GM23338 (cell line): ENCODE measurements around the gene MAP3K21. TPM values are rescaled to one million over a fixed set of nuclear protein-coding genes. Genes with fewer than 3 reads are reported as not detected.

Source experiments
- ATAC-seq: fragments of 200-7000 bp; cut with Tn5 transposase; 3 replicates; pipeline ENCODE4 v1.9.1; 2020
- DNase-seq: peaks from one replicate; pipeline ENCODE4 v3.0.0-alpha.2; 2015; ENCODE audit warnings: low spot score
- H2AFZ ChIP-seq: fragments of 200-600 bp; sonication (generic); 2 replicates; pipeline ENCODE4 v1.8.0; 2016; ENCODE audit warnings: antibody characterized with exemption, mild to moderate bottlenecking, moderate library complexity
- H3F3A ChIP-seq: fragments of 200-600 bp; sonication (generic); replicated peaks from 2 replicates; pipeline ENCODE4 v1.8.0; 2017; ENCODE audit warnings: antibody characterized with exemption, mixed run types, low read depth
- H3K27ac ChIP-seq: fragments of 200-600 bp; sonication (generic); 2 replicates; pipeline ENCODE4 v1.6.1; 2016; ENCODE audit warnings: low read depth
- H3K27me3 ChIP-seq: fragments of 200-600 bp; sonication (generic); 2 replicates; pipeline ENCODE4 v1.8.0; 2016; ENCODE audit warnings: mild to moderate bottlenecking, mixed run types, moderate library complexity; ENCODE audit not compliant: insufficient read depth
- H3K36me3 ChIP-seq: fragments of 200-600 bp; sonication (generic); 2 replicates; pipeline ENCODE4 v1.8.0; 2016; ENCODE audit warnings: mild to moderate bottlenecking; ENCODE audit not compliant: insufficient read depth
- H3K4me1 ChIP-seq: fragments of 200-600 bp; sonication (generic); 2 replicates; pipeline ENCODE4 v1.8.0; 2016; ENCODE audit warnings: mild to moderate bottlenecking, moderate library complexity; ENCODE audit not compliant: insufficient read depth
- H3K4me2 ChIP-seq: fragments of 200-600 bp; sonication (generic); 2 replicates; pipeline ENCODE4 v1.7.1; 2017; ENCODE audit warnings: mixed run types
- H3K4me3 ChIP-seq: fragments of 200-600 bp; sonication (generic); 2 replicates; pipeline ENCODE4 v1.6.1; 2016; ENCODE audit warnings: mixed run types
- H3K79me2 ChIP-seq: fragments of 200-600 bp; sonication (generic); replicated peaks from 2 replicates; pipeline ENCODE4 v1.8.0; 2017; ENCODE audit warnings: mild to moderate bottlenecking; ENCODE audit not compliant: insufficient read depth
- H3K9me2 ChIP-seq: fragments of 200-600 bp; sonication (generic); 2 replicates; pipeline ENCODE4 v1.8.0; 2017; ENCODE audit not compliant: insufficient read depth
- H4K20me1 ChIP-seq: fragments of 200-600 bp; sonication (generic); replicated peaks from 2 replicates; pipeline ENCODE4 v1.8.0; 2017; ENCODE audit warnings: mild to moderate bottlenecking; ENCODE audit not compliant: insufficient read depth
- H3K27ac Mint-ChIP-seq: 2 replicates; pipeline ENCODE4 v1.8.0; 2020; ENCODE audit warnings: inconsistent platforms, mild to moderate bottlenecking, moderate library complexity, mixed read lengths
- H3K27me3 Mint-ChIP-seq: 3 replicates; pipeline ENCODE4 v1.8.0; 2022; ENCODE audit warnings: low read depth, mild to moderate bottlenecking, moderate library complexity, mixed read lengths, inconsistent platforms; ENCODE audit not compliant: insufficient read depth, poor library complexity
- H3K36me3 Mint-ChIP-seq: 3 replicates; pipeline ENCODE4 v1.8.0; 2021; ENCODE audit warnings: low read depth, mild to moderate bottlenecking, inconsistent platforms, moderate library complexity, mixed read lengths
- H3K4me1 Mint-ChIP-seq: 3 replicates; pipeline ENCODE4 v1.8.0; 2020; ENCODE audit warnings: mild to moderate bottlenecking, inconsistent platforms, mixed read lengths
- H3K4me3 Mint-ChIP-seq: 3 replicates; pipeline ENCODE4 v1.8.0; 2021; ENCODE audit warnings: moderate library complexity, mild to moderate bottlenecking, inconsistent platforms, mixed read lengths
- H3K9me3 Mint-ChIP-seq: 3 replicates; pipeline ENCODE4 v1.8.0; 2020; ENCODE audit warnings: moderate library complexity, mild to moderate bottlenecking, inconsistent platforms, mixed read lengths
- CREB1 ChIP-seq: fragments of 250-450 bp; sonication (Bioruptor Pico); IDR thresholded peaks from 2 replicates; pipeline ENCODE4 v1.5.0; 2020; ENCODE audit warnings: low read depth, mild to moderate bottlenecking, moderate library complexity
- CTCF ChIP-seq, 2 experiments: fragments of 200-600 bp in 1 of 2; sonication (generic) in 1 of 2; conservative IDR thresholded peaks; 2 replicates each; pipeline versions ENCODE4 v1.5.1 to v1.6.1; 2016 to 2017; ENCODE audit warnings: antibody characterized with exemption in 2 of 2, low read depth in 2 of 2, mild to moderate bottlenecking in 2 of 2, moderate library complexity in 1 of 2
- ETS1 ChIP-seq: IDR thresholded peaks from 2 replicates; pipeline ENCODE4 v1.6.1; 2016; ENCODE audit warnings: antibody characterized with exemption
- EZH2 ChIP-seq: fragments of 200-600 bp; sonication (generic); IDR thresholded peaks from one replicate; pipeline ENCODE4 v1.8.0; 2017; ENCODE audit warnings: antibody characterized with exemption, mild to moderate bottlenecking, low read depth; ENCODE audit not compliant: unreplicated experiment
- EZH2phosphoT487 ChIP-seq: fragments of 200-600 bp; sonication (generic); IDR thresholded peaks from one replicate; pipeline ENCODE4 v1.8.1; 2018; ENCODE audit warnings: antibody characterized with exemption; ENCODE audit not compliant: unreplicated experiment
- JUNB ChIP-seq: IDR thresholded peaks from one replicate; pipeline ENCODE4 v1.6.1; 2016; ENCODE audit warnings: antibody characterized with exemption; ENCODE audit not compliant: unreplicated experiment
- NANOG ChIP-seq: IDR thresholded peaks from 2 replicates; pipeline ENCODE4 v1.6.1; 2016; ENCODE audit warnings: antibody characterized with exemption, borderline replicate concordance
- POLR2AphosphoS5 ChIP-seq: IDR thresholded peaks from 2 replicates; pipeline ENCODE4 v1.6.1; 2016; ENCODE audit warnings: antibody characterized with exemption, low read depth
- REST ChIP-seq: IDR thresholded peaks from one replicate; pipeline ENCODE4 v1.6.1; 2018; ENCODE audit warnings: antibody characterized with exemption; ENCODE audit not compliant: unreplicated experiment
- STAT1 ChIP-seq: IDR thresholded peaks from one replicate; pipeline ENCODE4 v1.6.1; 2016; ENCODE audit warnings: antibody characterized with exemption; ENCODE audit not compliant: unreplicated experiment
- ZNF114 ChIP-seq: fragments of 250-450 bp; sonication (Bioruptor Pico); IDR thresholded peaks from 2 replicates; pipeline ENCODE4 v1.5.0; 2020; ENCODE audit warnings: mild to moderate bottlenecking, moderate library complexity
- ZNF331 ChIP-seq: fragments of 250-450 bp; sonication (Bioruptor Pico); IDR thresholded peaks from 2 replicates; pipeline ENCODE4 v1.5.0; 2020; ENCODE audit warnings: low read depth, mild to moderate bottlenecking, moderate library complexity
- polyA plus RNA-seq: library from polyadenylated mRNA; unstranded; fragments of >200 nt; fragmentation: Nextera tagmentation; extraction: Ambion mirVana; gene quantifications from 2 replicates; pipeline ENCODE4 v1.2.1, GENCODE V29; 2016
- total RNA-seq: library from RNA; depleted of rRNA; stranded (reverse); fragments of >200 nt; shearing (Covaris generic); gene quantifications from 2 replicates; pipeline ENCODE4 v1.2.3, GENCODE V29; 2014
- TF ChIP-seq, protein P1 (sequence below): fragments of 250-450 bp; sonication (Bioruptor Pico); IDR thresholded peaks from 2 replicates; pipeline ENCODE4 v1.5.0; 2020; ENCODE audit warnings: mild to moderate bottlenecking, moderate library complexity

MAP3K21 gene
- total and polyA plus RNA-seq, 2 experiments from 2014 or later = 11.7 to 40.1 TPM

DNA sequence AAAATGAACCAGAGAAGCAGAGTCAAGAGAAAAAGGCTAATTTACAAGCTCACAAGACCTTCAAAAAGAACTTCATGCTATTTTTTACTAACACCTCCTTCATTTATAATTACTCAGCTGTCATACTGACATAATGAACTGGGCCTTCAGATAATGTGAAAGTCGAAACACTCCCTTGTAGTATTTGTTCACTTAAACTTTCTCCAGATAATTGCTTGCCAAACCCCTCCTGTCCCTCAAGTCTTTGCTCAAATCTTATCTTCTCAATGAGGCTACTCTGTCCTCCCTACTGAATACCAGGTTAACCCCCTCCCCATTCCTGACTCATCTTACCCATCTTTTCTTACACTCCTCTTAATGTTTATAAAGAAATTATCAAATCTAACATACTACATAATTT lies 11.1 kb upstream of the MAP3K21 start:
- Histone ChIP-seq H3K36me3 (no peaks in the 10 kb centered on the region), H3K4me2 (no peak overlapping the region), H3K27ac (no peak overlapping the region), H3K79me2 (no peaks in the 10 kb centered on the region), H3K9me2 (no peaks in the 10 kb centered on the region), H2AFZ (no peak overlapping the region), H3F3A (no peaks in the 10 kb centered on the region), H3K27me3 (no peaks in the 10 kb centered on the region), H3K4me3 (no peak overlapping the region), H3K4me1 (no peaks in the 10 kb centered on the region), H4K20me1 (no peaks in the 10 kb centered on the region)
- ATAC-seq (no peak), DNase-seq (no peak)
- H3K36me3 Mint-ChIP-seq = no peaks in the 10 kb centered on the region
- H3K4me3 Mint-ChIP-seq = no peak overlapping the region
- no peaks in the 10 kb centered on the region for H3K27me3 Mint-ChIP-seq
- no peak overlapping the region for H3K27ac Mint-ChIP-seq
- no peak for TF ChIP-seq NANOG
- no peak for TF ChIP-seq CREB1 (CRISPR knock-in tag)
- TF ChIP-seq REST = no peak
- no peak for TF ChIP-seq POLR2AphosphoS5
- no peak for TF ChIP-seq CTCF (conservative IDR thresholded peaks at IDR 0.05; ENCODE audit: low read depth in 2 of 2)
- TF ChIP-seq STAT1 = no peak
- no peak for TF ChIP-seq EZH2
- TF ChIP-seq, protein P1, sequence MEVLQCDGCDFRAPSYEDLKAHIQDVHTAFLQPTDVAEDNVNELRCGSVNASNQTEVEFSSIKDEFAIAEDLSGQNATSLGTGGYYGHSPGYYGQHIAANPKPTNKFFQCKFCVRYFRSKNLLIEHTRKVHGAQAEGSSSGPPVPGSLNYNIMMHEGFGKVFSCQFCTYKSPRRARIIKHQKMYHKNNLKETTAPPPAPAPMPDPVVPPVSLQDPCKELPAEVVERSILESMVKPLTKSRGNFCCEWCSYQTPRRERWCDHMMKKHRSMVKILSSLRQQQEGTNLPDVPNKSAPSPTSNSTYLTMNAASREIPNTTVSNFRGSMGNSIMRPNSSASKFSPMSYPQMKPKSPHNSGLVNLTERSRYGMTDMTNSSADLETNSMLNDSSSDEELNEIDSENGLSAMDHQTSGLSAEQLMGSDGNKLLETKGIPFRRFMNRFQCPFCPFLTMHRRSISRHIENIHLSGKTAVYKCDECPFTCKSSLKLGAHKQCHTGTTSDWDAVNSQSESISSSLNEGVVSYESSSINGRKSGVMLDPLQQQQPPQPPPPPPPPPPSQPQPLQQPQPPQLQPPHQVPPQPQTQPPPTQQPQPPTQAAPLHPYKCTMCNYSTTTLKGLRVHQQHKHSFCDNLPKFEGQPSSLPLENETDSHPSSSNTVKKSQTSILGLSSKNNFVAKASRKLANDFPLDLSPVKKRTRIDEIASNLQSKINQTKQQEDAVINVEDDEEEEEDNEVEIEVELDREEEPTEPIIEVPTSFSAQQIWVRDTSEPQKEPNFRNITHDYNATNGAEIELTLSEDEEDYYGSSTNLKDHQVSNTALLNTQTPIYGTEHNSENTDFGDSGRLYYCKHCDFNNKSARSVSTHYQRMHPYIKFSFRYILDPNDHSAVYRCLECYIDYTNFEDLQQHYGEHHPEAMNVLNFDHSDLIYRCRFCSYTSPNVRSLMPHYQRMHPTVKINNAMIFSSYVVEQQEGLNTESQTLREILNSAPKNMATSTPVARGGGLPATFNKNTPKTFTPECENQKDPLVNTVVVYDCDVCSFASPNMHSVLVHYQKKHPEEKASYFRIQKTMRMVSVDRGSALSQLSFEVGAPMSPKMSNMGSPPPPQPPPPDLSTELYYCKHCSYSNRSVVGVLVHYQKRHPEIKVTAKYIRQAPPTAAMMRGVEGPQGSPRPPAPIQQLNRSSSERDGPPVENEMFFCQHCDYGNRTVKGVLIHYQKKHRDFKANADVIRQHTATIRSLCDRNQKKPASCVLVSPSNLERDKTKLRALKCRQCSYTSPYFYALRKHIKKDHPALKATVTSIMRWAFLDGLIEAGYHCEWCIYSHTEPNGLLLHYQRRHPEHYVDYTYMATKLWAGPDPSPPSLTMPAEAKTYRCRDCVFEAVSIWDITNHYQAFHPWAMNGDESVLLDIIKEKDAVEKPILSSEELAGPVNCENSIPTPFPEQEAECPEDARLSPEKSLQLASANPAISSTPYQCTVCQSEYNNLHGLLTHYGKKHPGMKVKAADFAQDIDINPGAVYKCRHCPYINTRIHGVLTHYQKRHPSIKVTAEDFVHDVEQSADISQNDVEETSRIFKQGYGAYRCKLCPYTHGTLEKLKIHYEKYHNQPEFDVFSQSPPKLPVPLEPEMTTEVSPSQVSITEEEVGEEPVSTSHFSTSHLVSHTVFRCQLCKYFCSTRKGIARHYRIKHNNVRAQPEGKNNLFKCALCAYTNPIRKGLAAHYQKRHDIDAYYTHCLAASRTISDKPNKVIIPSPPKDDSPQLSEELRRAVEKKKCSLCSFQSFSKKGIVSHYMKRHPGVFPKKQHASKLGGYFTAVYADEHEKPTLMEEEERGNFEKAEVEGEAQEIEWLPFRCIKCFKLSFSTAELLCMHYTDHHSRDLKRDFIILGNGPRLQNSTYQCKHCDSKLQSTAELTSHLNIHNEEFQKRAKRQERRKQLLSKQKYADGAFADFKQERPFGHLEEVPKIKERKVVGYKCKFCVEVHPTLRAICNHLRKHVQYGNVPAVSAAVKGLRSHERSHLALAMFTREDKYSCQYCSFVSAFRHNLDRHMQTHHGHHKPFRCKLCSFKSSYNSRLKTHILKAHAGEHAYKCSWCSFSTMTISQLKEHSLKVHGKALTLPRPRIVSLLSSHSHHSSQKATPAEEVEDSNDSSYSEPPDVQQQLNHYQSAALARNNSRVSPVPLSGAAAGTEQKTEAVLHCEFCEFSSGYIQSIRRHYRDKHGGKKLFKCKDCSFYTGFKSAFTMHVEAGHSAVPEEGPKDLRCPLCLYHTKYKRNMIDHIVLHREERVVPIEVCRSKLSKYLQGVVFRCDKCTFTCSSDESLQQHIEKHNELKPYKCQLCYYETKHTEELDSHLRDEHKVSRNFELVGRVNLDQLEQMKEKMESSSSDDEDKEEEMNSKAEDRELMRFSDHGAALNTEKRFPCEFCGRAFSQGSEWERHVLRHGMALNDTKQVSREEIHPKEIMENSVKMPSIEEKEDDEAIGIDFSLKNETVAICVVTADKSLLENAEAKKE (CRISPR knock-in tag) = no peak
- no peak for TF ChIP-seq ZNF331
- no peak for TF ChIP-seq JUNB
- no peak for TF ChIP-seq ETS1
- TF ChIP-seq ZNF114 (CRISPR knock-in tag) = no peak
- TF ChIP-seq EZH2phosphoT487 = no peak
- H3K9me3 Mint-ChIP-seq = no peaks in the 10 kb centered on the region
- H3K4me1 Mint-ChIP-seq = peaks cover 14% of the 10 kb centered on the region; the same call in 2 of the 3 replicates
